Measurements from ENCODE around the gene SYNC. TPM values are rescaled to one million over a fixed set of nuclear protein-coding genes. Genes with fewer than 3 reads are reported as not detected.

SYNC gene
- total and polyA plus RNA-seq, 12 donors, result 2.7 to 27.8 (median 14.9) TPM

GRCh38 chr1:32736812-32737791 is 34.5 kb upstream of the SYNC start:
- 89 to 91% methylated on average over 7 of the region's 7 CpGs for WGBS, 2 donors
- no peak for TF ChIP-seq CTCF (IDR thresholded peaks at IDR 0.05)
- no peak overlapping the region for H3K4me3 ChIP-seq
- H3K27me3 ChIP-seq, result peaks cover 0 to 10% (median 0%) of the 10 kb centered on the region in 7 donors
- no peak for ATAC-seq
- no peaks in the 10 kb centered on the region for H3K9me3 ChIP-seq
- DNase-seq, result no peak
- H3K36me3 ChIP-seq, result no peaks in the 10 kb centered on the region
- intact Hi-C loops (cut with DNase I), result no loop called here
- peaks cover 0 to 16% (median 8%) of the 10 kb centered on the region in 9 donors for H3K4me1 ChIP-seq
- no peak overlapping the region for H3K27ac ChIP-seq

GRCh38 chr1:32733582-32734321 is 31.2 kb upstream of the SYNC start:
- ATAC-seq, result peak in 7 of 8 donors; percentile 31 to 77 (median 68)
- Histone ChIP-seq H3K27me3 (no peaks in the 10 kb centered on the region), H3K4me1 (peaks cover 0 to 7% (median 0%) of the 10 kb centered on the region in 9 donors), H3K27ac (no peak overlapping the region), H3K9me3 (no peaks in the 10 kb centered on the region), H3K36me3 (no peaks in the 10 kb centered on the region), H3K4me3 (no peak overlapping the region)
- intact Hi-C loops (cut with DNase I), result no loop called here
- TF ChIP-seq CTCF (IDR thresholded peaks at IDR 0.05), result no peak
- WGBS, 2 donors, result 55 to 62% methylated on average over 9 of the region's 9 CpGs
- peak in 1 of 2 donors; percentile 64 for DNase-seq

- Histone ChIP-seq H3K4me3 (no peak overlapping the region), H3K4me1 (peaks cover 6 to 21% (median 12%) of the 10 kb centered on the region in 9 donors), H3K36me3 (no peaks in the 10 kb centered on the region), H3K27ac (no peak overlapping the region), H3K9me3 (no peaks in the 10 kb centered on the region), H3K27me3 (no peaks in the 10 kb centered on the region)
- ATAC-seq (peak in 1 of 8 donors; percentile 15), DNase-seq (no peak)
- intact Hi-C loops (cut with DNase I), result no loop called here
- TF ChIP-seq CTCF (IDR thresholded peaks at IDR 0.05), result no peak
- 79 to 82% methylated on average over 14 of the region's 14 CpGs for WGBS, 2 donors
Measured at GRCh38 chr1:32729254-32730046, 26.9 kb upstream of the SYNC start.
